ENCODE data around the gene MCM3AP.

MCM3AP gene

DNA sequence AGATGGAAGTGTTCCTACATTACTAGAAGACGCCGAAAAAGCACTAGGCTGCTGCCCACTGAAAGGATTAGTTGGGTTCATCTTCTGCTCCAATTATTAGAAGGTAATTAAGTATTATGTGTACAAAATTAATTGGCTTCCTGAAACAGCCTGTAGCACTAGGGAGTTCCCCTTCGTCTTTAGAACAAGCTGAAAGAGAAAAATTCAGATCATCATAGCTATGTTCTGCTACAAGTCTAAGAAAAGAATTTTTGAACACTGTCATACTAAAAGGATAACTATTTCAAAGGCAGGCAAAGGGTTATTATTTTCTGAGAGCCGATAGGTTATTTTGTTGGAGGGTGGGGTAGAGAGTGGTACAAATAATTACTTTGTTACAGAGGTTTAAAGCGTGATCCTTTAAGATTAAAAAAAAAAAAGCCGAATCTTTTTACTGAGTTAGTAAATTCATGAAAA is at the start of gene MCM3AP:
TSS of gene MCM3AP (minus strand) at position 406 of the 456 bp plus-strand sequence. CDS start at position 81, 325 bp downstream.
- no peak for DNase-seq (ENCODE audit: extremely low read depth in 1 of 2, low read depth in 1 of 2)

DNA sequence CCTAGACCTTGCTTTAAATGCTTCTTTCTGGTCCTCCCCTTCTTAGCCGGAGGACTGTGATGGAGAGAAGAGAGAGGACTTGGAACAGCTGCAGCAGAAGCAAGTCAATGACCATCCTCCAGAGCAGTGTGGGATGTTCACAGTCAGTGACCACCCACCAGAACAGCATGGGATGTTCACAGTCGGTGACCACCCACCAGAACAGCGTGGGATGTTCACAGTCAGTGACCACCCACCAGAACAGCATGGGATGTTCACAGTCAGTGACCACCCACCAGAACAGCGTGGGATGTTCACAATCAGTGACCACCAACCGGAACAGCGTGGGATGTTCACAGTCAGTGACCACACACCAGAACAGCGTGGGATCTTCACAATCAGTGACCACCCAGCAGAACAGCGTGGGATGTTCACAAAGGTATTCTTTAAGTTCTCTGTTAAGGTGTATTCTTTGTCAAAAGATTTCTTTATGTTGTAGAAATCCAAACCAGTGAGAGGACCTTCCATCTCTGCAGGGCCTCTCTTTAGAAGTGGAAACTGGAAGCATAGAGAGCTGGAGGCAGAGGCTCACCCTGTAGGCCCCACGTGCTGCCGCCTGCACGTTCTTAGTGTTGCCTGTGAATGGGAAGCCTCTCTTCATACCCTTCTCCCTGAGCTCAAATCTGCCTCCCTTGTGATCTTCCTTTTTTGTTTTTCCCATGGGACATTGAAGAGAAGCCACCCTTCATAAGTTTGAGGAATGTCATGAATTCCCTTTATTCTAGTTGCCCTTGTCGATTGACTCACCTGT is 49.1 kb upstream of the MCM3AP start:
- no peak for DNase-seq (ENCODE audit: extremely low read depth in 1 of 2, low read depth in 1 of 2)

DNA sequence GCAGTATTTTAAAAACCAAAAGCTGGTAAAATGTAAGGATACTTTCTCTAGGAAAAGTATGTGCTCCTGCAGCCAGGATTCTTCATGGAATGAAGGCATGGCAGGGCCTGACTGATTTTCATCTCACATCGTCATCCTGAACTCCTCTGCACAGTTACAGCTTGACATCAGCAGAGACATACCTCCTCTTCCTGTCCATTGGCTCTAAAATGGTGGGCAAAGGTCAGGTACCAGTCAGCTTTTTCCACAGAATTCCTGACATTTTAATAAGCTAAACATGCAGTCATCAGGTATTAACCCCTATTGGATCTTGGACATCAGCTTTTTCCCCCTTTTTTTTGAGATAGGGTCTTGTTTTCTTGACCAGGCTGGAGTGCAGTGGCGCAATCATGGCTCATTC is 44.4 kb upstream of the MCM3AP start:
- DNase-seq (ENCODE audit: extremely low read depth in 1 of 2, low read depth in 1 of 2) = no peak

DNA sequence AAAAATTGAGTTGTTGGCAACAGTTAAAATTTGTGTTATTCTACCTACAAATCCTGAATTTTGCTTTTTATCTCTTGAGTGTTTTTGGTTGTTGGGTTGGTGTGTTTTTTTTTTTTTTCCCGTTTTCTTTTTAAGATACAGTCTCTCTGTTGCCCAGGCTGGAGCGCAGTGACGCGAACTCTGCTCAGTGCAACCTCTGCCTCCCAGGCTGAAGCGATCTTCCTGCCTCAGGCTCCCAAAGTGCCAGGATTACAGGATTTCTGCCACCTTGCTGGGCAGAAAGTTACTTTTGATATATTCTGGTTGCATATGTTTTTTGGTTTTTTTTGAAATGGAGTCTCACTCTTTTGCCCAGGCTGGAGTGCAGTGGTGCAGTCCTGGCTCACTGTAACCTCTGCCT is 42.7 kb upstream of the MCM3AP start:
- DNase-seq (ENCODE audit: extremely low read depth in 1 of 2, low read depth in 1 of 2) = no peak

DNA sequence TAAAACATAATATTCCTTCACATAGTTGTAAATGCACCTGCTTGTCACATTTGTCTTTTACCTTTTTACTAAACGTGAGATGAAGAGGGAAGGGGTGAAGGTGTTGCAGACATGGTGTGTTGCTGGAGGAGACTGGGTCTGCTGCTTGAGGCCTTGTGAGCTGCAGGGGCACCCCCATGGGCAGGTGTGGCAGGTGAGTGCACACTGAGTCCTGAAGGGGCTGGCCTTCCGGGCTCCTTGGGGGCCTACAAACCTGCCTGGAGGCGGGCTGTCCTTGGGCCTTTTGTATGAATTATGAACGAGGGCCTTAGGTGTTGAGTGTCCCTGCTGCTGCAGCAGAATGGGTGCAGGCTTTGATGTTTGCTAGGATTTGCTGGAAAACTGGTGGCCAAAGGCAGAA is 42.3 kb upstream of the MCM3AP start:
- no peak for DNase-seq (ENCODE audit: extremely low read depth in 1 of 2, low read depth in 1 of 2)

DNA sequence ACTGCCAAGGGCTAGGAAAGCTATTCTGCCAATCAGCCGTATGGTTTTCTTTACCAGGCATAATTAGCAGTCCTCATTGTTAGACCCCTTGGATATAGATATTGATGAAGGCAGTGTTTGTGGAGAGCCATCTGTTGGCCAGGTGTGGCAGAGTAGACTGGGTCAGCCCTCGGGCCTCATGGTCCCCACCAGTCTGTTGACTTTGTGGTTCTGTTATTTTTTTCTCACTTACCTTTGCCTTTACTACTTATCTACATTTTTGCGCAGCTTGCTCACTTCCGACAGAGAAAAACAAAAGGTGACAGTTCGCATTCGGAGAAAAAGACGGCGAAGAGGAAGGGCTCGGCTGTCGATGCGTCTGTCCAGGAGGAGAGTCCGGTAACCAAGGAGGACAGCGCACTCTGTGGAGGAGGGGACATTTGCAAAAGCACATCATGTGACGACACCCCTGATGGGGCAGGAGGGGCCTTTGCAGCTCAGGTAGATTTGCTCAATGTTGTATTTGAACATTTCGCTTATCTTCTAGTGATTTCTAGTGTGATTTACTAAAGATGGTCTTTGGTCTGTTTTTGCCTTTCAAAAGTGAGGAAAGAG is 40.8 kb upstream of the MCM3AP start:
- no peak for DNase-seq (ENCODE audit: extremely low read depth in 1 of 2, low read depth in 1 of 2)

DNA sequence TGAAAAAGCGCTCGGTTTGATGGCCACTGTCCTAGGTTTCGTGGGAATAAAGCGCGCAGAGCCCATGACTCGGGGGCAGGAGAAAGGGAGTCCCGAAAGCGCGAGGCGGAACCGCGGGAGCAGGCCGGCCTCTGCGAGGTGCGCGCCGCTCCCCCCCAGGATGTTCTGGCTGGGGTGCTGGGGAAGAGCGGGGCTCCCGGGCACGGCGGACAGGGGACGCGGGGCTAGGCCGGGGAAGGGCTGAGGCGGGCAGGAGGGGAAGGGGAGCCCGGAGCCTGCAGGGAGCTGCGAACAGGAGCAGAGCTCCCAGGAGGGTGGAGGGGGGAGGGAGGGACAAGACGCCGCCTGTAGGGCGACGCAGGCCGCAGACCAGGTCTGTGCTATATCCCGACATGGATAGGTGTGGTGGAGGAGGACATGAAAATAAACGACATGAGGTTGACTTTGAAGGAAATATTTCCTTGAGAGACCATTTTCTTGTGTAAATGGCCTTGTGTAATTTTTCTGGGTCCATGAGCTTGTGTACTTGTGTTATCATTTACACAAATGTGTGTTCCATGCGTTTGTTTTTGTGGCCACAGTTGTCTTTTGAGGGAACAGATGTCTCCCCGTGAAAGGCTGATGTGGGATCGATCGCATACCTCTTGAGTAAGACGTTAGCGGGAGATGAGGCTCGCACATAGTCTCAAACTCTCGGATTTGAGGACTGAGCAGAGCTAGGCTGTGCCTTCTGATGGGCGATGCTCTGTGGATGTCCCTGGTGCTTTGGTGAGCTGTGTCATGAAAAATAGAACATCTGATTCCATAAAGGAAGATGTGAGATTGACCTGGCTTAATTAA is 39.9 kb upstream of the MCM3AP start:
- DNase-seq (ENCODE audit: extremely low read depth in 1 of 2, low read depth in 1 of 2) = peak in 1 of 2 donors; percentile 8

DNA sequence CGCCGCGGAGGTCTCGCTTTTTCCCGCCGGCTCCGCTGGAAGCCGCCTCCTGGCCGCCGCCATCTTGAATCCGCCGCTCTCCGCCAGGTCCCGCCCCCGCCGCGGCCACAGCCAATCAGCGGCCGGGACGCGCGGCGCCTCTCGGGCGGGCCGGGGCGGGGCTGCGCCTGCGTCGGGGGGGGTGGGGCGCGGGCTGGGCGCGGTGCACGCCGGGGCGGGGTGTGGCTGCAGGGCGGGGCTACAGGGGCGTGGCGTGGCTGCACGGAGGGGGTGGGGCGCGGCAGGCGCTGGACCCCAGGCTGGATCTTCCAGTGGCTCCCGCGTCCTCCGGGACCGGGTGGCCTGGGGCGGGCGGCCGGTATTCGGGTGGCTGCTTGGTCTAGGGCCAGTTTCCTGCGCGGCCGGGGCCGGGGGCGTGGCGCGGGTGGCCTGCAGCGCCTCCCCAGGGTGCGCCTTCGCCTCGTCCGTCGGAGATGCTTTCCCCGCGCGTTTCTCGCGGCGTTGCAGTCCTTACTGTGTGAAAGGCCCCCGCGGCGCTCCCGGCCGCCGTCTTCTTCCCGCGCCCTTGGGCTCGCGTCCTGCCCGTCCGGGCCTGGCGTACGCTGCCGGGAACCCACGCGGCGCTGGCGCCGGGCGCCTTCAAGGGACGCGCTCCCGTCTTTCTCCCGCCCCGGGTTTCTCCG is 39.1 kb upstream of the MCM3AP start:
- DNase-seq (ENCODE audit: extremely low read depth in 1 of 2, low read depth in 1 of 2) = peak; percentile 64 to 84

DNA sequence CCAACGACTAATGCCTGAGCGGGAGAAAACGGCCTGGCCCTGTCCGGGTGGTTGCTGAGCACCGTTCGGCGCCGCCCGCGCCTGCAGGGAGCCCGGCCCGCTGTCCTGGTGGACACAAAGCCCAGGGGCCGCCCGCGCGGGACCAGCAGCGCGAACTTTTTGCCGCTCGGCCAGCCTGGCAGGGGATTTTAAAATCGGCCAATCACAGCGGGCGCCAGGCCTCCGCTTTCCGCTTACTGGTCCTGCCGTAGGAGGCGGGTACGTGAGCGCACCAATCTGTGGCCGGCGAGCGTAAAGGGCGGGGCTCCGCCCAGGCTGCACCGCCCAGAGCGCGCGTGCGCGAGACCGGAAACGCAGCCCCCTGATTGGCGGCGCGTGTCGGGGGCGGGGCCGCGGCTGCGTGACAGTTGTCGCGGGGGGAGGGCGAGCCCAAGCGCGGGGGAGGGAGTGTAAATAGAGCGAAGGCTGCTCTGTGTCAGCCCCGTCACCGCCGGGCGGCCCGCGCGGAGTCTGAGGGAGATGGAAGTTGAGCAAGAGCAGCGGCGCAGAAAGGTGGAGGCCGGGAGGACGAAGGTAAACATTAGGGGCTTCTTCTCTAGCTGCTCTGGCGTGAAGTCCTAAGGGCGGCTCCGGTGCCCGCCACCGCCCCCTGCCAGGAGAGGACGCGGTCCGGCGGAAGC is 38.4 kb upstream of the MCM3AP start, which contains the start of the genes C21orf58 and PCNT:
TSS of gene C21orf58 (minus strand) at position 161 of the 680 bp plus-strand sequence. CDS start 1,132 bp downstream, outside the sequence.
TSS of gene PCNT (plus strand) at position 447 of the 680 bp plus-strand sequence. CDS start at position 520, 73 bp downstream.
- peak; percentile 93 to 95 for DNase-seq (ENCODE audit: extremely low read depth in 1 of 2, low read depth in 1 of 2)

DNA sequence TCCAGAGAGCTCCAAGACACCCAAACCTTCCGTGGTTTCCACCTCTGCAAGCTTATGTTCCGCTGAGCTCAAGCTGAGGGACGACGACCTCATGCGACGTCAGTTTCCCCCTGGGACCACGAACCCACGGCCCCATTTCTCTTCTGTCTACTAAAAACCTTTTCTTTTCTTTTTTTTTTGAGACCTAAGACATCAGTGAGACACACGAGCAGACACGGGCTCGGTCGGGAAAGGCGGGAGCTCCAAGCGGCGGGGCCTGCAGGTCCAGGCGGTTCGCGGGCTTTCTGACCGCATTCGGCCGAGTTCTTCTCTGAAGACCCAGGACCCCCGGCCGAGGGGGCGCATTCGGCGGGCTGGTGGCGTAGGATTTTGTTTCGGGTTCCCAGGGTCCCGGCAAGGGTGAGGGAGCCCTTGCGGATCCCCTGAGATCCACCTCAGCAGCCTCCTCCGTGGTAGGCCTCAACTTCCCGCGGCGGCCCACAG is 37.9 kb upstream of the MCM3AP start:
- DNase-seq (ENCODE audit: extremely low read depth in 1 of 2, low read depth in 1 of 2) = no peak

DNA sequence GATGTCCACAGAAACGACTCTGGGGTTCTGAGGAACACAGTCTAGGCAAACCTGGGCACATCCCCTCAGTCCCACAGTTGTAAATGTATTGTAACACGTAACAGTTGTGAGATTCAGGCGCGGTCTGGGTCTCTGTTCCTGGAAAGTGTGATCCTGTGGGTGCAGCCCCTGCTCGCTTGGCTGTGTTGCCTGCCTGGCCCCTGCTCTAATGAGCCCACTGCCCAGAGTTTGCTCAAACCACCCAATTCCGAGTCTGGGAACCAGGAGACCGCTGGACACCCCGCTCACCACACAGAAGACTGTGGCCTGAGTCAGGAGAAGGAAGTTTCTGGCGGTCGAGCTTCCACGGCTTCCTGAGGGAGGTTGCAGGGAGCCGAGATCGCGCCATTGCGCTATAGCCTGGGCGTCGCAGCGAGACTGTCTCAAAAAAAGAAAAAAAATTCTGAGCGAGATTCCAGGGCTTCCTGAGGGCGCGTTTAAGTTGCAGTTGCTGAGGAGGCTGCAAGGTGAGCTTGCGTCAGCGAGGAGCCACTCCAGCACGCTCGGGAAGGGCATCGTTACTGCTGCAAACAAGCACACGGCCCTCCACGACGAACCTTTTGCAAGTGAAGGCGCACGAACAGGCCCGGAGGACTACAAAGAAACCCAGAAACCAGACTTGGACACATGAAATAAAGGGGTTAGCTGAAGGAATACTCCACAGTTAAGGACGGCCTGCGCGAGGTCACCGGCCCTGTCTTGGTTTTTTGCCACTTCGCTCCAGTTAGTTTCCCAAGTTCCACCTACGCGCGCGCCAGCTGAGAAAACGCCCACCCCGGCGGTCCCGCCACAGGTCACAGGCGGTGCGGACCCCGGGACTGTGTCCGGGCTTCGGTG is 37.2 kb upstream of the MCM3AP start:
- DNase-seq (ENCODE audit: extremely low read depth in 1 of 2, low read depth in 1 of 2) = no peak

DNA sequence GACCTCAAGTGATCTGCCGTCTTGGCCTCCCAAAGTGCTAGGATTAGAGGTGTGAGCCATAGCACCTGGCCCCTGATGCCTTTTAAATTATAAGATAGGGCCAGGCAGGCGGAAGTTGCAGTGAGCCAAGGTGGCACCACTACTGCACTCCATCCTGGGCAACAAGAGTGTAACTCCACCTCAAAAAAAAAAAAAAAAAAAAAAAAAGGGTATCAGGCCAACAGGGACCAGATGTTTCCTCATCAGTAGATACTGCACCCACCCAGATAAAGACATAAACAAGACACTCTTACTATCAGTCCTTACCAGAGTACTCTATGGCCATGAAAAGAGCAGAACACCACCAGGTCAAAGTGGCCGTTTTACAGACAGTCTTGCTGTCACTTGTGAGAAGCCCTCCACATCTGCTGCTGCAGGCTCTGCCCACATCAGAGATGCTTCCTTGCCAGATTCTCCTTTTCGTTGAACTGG is 35.0 kb upstream of the MCM3AP start:
- no peak for DNase-seq (ENCODE audit: extremely low read depth in 1 of 2, low read depth in 1 of 2)

DNA sequence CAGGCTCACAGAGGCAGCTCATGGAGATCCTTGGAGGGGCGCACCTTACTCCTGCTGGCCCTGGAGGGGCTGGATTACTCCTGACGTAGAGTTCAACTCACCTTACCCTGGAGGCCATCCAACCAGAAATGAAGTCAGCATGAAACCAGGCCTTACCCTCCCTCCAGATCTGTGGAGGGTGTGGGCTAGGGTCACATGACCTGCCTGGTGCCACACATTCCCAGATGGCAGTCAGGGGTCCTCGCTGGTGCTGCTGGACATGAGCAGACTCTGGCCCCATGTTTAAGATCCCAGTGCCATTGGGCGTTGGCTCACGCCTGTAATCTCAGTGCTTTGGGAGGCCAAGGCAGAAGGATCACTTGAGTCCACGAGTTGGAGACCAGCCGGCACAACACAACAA is 33.8 kb upstream of the MCM3AP start:
- DNase-seq (ENCODE audit: extremely low read depth in 1 of 2, low read depth in 1 of 2) = no peak

DNA sequence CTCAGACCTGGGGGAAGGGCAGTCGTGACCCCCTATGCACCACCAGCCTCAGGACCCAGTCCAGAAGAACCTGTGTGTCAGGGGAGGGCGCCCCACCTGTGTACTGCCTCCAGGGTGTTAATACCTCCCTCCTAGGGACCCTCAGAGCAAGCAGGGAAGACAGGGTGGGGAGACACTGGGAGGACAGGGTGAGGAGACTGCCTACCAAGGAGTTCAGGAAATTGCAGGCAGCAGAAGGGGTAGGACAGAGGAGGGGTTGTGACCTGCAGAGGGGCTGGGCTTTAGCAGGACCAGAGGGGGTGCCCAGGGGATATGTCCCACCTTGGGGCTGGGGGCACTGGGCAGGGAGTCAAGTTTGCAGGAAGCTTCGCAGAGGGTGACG is 33.0 kb upstream of the MCM3AP start:
- no peak for DNase-seq (ENCODE audit: extremely low read depth in 1 of 2, low read depth in 1 of 2)

DNA sequence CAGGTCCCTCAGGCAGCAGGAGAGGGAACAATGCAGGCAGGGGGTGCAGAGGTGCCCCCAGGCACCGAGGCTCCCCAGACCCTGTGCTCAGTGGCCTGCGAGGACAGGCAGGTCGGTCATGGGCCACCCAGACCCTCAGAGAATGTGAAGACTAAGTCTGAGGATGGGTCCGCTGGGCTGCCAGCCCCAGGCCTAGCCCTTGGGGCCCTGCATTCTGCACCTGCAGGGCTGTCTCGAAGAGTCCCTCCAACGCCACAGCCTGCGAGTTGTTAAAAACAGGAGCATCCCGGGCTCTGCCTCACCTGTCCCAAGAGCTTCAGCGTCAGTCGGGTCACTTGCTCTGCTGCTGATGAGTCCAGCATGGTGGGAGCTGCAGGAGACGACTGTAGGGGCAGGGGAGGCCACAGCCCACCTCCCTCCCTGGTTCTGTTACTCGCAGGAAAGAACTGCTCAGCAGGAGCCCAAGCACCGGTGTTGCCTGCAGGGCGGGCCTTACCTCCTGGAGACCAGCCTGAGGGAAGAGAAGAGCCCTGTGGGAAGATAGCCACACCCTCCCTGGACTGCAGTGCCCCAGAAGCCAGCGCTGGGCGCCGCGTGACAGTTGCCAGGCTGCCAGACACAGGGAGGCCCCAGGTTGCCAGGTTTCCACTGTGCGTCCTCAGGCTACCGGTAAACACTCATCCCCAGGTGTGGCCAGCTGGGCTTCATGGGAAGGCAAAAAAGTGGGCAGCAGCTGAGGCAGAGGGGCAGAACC is 32.5 kb upstream of the MCM3AP start:
- DNase-seq (ENCODE audit: extremely low read depth in 1 of 2, low read depth in 1 of 2) = no peak

DNA sequence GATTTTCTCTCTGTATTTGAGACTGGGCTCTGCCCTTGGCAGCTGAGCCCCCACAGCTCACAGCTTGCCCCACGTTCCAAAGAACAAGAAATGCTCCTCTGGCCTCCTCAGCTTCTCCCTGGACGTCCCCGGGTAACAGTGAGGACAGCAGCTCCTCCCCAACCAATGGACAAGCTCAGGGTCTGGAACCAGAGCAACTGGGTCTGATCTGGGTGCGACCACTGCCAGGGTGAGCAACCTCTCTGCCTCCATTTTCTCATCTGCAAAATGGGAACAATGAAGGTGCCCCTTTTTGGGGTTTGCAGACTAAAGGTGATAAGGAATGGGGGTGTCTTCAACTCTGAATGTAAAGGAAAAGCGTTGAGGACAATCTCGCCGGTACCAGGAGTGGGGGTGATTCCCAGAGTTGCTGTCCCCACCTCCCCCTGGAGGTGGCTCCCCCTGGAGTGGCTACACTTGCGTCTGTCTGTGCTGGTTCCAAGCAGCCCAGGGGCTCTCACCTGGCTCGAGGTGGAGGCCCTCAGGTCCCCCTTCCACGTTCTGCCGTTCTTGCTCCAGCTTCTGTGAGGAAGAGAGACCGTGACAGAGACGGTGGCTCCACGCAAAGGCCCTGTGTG is 31.4 kb upstream of the MCM3AP start:
- no peak for DNase-seq (ENCODE audit: extremely low read depth in 1 of 2, low read depth in 1 of 2)

DNA sequence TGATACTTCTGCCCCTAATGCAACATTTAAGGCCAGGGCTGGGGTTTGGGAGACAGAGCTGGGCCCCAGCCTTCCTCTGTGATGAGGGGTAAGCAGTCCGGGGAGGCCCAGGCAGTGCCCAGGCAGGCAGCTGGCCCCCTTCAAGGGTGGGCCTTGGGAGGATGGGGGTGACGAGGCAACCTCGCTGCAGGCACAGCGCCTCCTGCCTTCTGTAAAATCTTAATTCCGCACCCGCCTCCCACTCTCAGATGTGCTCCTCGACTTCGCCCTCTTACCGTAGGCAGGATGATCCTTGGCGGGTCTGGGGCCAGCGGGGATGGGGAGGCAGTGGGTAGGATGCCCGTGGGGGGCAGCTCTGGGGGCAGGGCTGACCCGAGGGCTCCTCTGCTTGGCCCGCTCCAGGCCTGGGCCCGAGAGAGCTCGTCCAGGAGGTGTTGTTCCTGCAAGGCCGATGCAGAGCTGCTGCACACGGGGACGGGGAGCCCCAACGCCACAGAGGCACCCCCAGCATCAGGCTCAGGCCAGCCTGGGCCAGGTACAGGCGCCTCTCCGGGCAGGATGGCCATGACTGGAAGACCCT is 29.1 kb upstream of the MCM3AP start:
- no peak for DNase-seq (ENCODE audit: extremely low read depth in 1 of 2, low read depth in 1 of 2)

All from activated CD8-positive, alpha-beta memory T cell treated with anti-CD3 and anti-CD28 coated beads for 1 hour (primary cell).